Measurements from ENCODE around the gene PEX12. TPM values are rescaled to one million over a fixed set of nuclear protein-coding genes. Genes with fewer than 3 reads are reported as not detected.
A peak's percentile ranks its signal among the peaks of the same experiment; 100 is the strongest.

The PEX12 gene
- total RNA-seq, 1 experiment from 2014 or later, result 5.8 TPM

GRCh38 chr17:35559495-35560210 is 18.7 kb downstream of the PEX12 start:
- Histone ChIP-seq H3K4me2 (no peak overlapping the region), H3F3A (ENCODE audit: insufficient read depth, low read depth) (no peaks in the 10 kb centered on the region), H3K9me2 (ENCODE audit: insufficient read depth) (no peaks in the 10 kb centered on the region), H3K4me3 (no peak overlapping the region), H3K36me3 (ENCODE audit: low read depth) (no peaks in the 10 kb centered on the region), H4K20me1 (ENCODE audit: insufficient read depth) (no peaks in the 10 kb centered on the region), H2AFZ (no peak overlapping the region), H3K27me3 (ENCODE audit: insufficient read depth, low read depth) (peaks cover 32% of the 10 kb centered on the region), H3K79me2 (ENCODE audit: low read depth) (no peaks in the 10 kb centered on the region), H3K27ac (no peak overlapping the region), H3K4me1 (replicated peaks; ENCODE audit: insufficient read depth) (no peaks in the 10 kb centered on the region), H3K9me3 (ENCODE audit: insufficient read depth, low read depth) (no peaks in the 10 kb centered on the region)
- ChIA-PET POLR2A (ENCODE audit: unreplicated experiment) (no interaction called here), CTCF (interaction anchor here (0.6 kb wide), 2 partner anchors 29 to 1618 kb away, joined by 3 to 5 read pairs; no protein-coding TSS in a partner anchor)
- DNase-seq, result no peak
- no TSS peak for BruUV-seq (replicated peaks)
- TF ChIP-seq EZH2 (IDR thresholded peaks at IDR 0.05; ENCODE audit: low read depth) (no peak), CTCF (conservative IDR thresholded peaks at IDR 0.05) (no peak)
- intact Hi-C loops (cut with micrococcal nuclease; ENCODE audit: unreplicated experiment), result loop anchor here (5.0 kb wide), 1 partner anchor 188 kb away; no protein-coding TSS in a partner anchor

GRCh38 chr17:35557353-35557752 is 21.0 kb downstream of the PEX12 start:
- intact Hi-C loops (cut with micrococcal nuclease; ENCODE audit: unreplicated experiment), result loop anchor here (5.0 kb wide), 1 partner anchor 190 kb away; no protein-coding TSS in a partner anchor
- Histone ChIP-seq H3K27ac (no peak overlapping the region), H3K4me3 (no peak overlapping the region), H2AFZ (no peak overlapping the region), H3K79me2 (ENCODE audit: low read depth) (no peaks in the 10 kb centered on the region), H3K36me3 (ENCODE audit: low read depth) (no peaks in the 10 kb centered on the region), H3K9me2 (ENCODE audit: insufficient read depth) (no peaks in the 10 kb centered on the region), H3K4me2 (no peak overlapping the region), H4K20me1 (ENCODE audit: insufficient read depth) (no peaks in the 10 kb centered on the region), H3K4me1 (replicated peaks; ENCODE audit: insufficient read depth) (no peaks in the 10 kb centered on the region), H3K27me3 (ENCODE audit: insufficient read depth, low read depth) (peaks cover 34% of the 10 kb centered on the region), H3F3A (ENCODE audit: insufficient read depth, low read depth) (no peaks in the 10 kb centered on the region), H3K9me3 (ENCODE audit: insufficient read depth, low read depth) (no peaks in the 10 kb centered on the region)
- POLR2A ChIA-PET (ENCODE audit: unreplicated experiment), result no interaction called here
- no TSS peak for BruUV-seq (replicated peaks)
- DNase-seq, result no peak
- TF ChIP-seq CTCF (conservative IDR thresholded peaks at IDR 0.05), result no peak
- no peak for TF ChIP-seq EZH2 (IDR thresholded peaks at IDR 0.05; ENCODE audit: low read depth)
- CTCF ChIA-PET, result no interaction called here

- Histone ChIP-seq H3K79me2 (ENCODE audit: low read depth) (no peaks in the 10 kb centered on the region), H4K20me1 (ENCODE audit: insufficient read depth) (no peaks in the 10 kb centered on the region), H3K9me3 (ENCODE audit: insufficient read depth, low read depth) (no peaks in the 10 kb centered on the region), H3K36me3 (ENCODE audit: low read depth) (no peaks in the 10 kb centered on the region), H3F3A (ENCODE audit: insufficient read depth, low read depth) (no peaks in the 10 kb centered on the region), H3K4me2 (no peak overlapping the region), H3K4me3 (no peak overlapping the region), H3K4me1 (replicated peaks; ENCODE audit: insufficient read depth) (no peaks in the 10 kb centered on the region), H3K27me3 (ENCODE audit: insufficient read depth, low read depth) (peaks cover 37% of the 10 kb centered on the region), H2AFZ (no peak overlapping the region), H3K9me2 (ENCODE audit: insufficient read depth) (no peaks in the 10 kb centered on the region), H3K27ac (no peak overlapping the region)
- peak; percentile 31 for TF ChIP-seq CTCF (conservative IDR thresholded peaks at IDR 0.05)
- TF ChIP-seq EZH2 (IDR thresholded peaks at IDR 0.05; ENCODE audit: low read depth), result no peak
- intact Hi-C loops (cut with micrococcal nuclease; ENCODE audit: unreplicated experiment), result loop anchor here (5.0 kb wide), 1 partner anchor 192 kb away; no protein-coding TSS in a partner anchor
- no peak for DNase-seq
- CTCF ChIA-PET, result interaction anchor here (0.5 to 0.6 kb wide), 2 partner anchors 176 to 515 kb away, joined by 4 to 6 read pairs; no protein-coding TSS in a partner anchor
- BruUV-seq (replicated peaks), result no TSS peak
- POLR2A ChIA-PET (ENCODE audit: unreplicated experiment), result interaction anchor here (0.6 to 0.7 kb wide), 3 partner anchors 10 to 527 kb away, joined by 3 to 8 read pairs (median 5); no protein-coding TSS in a partner anchor
These were observed 22.7 kb downstream of the PEX12 start for GRCh38 chr17:35555691-35556090.

Data from PC-9 (cell line).